Brain microvascular endothelial cell (primary cell): ENCODE data around the gene GZMH.

ENCODE experiments used
- DNase-seq: peaks from one replicate; pipeline ENCODE4 v3.0.0-alpha.2; 2020
- H3K27ac ChIP-seq: fragments of 250-450 bp; sonication (Bioruptor Pico); 2 replicates; pipeline ENCODE4 v1.5.1; 2020; ENCODE audit warnings: mild to moderate bottlenecking, moderate library complexity
- H3K27me3 ChIP-seq: fragments of 250-450 bp; sonication (Bioruptor Pico); replicated peaks from 2 replicates; pipeline ENCODE4 v1.5.1; 2020; ENCODE audit warnings: mild to moderate bottlenecking
- H3K36me3 ChIP-seq: fragments of 250-450 bp; sonication (Bioruptor Pico); replicated peaks from 2 replicates; pipeline ENCODE4 v1.5.1; 2020; ENCODE audit warnings: mild to moderate bottlenecking
- H3K4me3 ChIP-seq: 2 replicates; pipeline ENCODE4 v1.5.1; 2011; ENCODE audit warnings: low read depth, mild to moderate bottlenecking, control low read depth, low read length, moderate library complexity
- CTCF ChIP-seq: IDR thresholded peaks from 2 replicates; pipeline ENCODE4 v1.5.1; 2011; ENCODE audit warnings: low read depth, mild to moderate bottlenecking, moderate library complexity, low read length, control low read depth, inconsistent platforms; ENCODE audit errors: missing control alignments
- in situ Hi-C: cut with HindIII; loops from 2 replicates; pipeline ENCODE4 v1.10.0; 2017; ENCODE audit warnings: low sequenced_read_pairs, low pct_ligation_motif_present

Gene GZMH

DNA sequence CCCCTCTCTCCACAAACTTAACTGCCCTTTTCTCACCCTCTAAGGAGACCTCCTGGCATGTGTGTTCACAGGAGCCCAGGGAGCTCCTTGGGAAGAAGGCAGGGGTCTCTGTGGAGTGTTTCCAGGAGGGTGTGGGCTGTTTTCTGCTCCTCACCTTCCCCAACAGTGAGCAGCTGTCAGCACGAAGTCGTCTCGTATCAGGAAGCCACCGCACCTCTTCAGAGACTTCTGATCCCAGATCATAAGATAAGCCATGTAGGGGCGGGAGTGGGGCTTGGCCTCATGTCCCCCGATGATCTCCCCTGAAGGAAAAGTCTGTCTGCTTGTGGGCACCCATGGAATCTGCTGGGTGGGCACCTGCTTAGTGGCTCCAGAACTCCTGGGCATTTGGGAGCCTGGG, 23.3 kb upstream of the GZMH start:
- in situ Hi-C loops, result no loop called here
- no peaks in the 10 kb centered on the region for H3K36me3 ChIP-seq
- DNase-seq, result no peak
- no peak overlapping the region for H3K27ac ChIP-seq
- H3K27me3 ChIP-seq, result no peaks in the 10 kb centered on the region
- TF ChIP-seq CTCF, result no peak
- no peak overlapping the region for H3K4me3 ChIP-seq

DNA sequence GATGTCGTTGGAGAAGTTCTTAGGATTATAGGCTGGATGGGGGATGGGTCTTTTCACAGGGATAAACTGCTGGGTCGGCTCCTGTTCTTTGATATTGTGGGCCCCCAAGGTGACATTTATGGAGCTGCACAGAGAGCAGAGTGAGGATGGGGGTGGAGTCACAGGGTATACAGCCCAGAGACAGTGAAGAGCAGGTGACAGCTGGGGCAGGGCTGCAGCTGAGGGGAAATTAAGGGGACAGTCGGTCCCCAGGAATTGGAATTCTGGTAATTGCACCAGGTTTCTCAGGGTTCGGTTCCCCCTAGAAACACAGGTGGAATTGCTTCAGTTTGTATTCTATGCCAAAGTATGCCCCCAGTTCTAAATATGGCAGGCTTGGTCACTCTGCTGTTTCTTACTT, 22.9 kb upstream of the GZMH start:
- H3K4me3 ChIP-seq, result no peak overlapping the region
- no peak overlapping the region for H3K27ac ChIP-seq
- no peak for TF ChIP-seq CTCF
- H3K27me3 ChIP-seq, result no peaks in the 10 kb centered on the region
- no peaks in the 10 kb centered on the region for H3K36me3 ChIP-seq
- in situ Hi-C loops, result no loop called here
- no peak for DNase-seq

- H3K27ac ChIP-seq, result no peak overlapping the region
- no peaks in the 10 kb centered on the region for H3K27me3 ChIP-seq
- no peak for TF ChIP-seq CTCF
- no peak overlapping the region for H3K4me3 ChIP-seq
- DNase-seq, result no peak
- in situ Hi-C loops, result no loop called here
- no peaks in the 10 kb centered on the region for H3K36me3 ChIP-seq
Measured at GRCh38 chr14:24631749-24632335, 22.4 kb upstream of the GZMH start.

DNA sequence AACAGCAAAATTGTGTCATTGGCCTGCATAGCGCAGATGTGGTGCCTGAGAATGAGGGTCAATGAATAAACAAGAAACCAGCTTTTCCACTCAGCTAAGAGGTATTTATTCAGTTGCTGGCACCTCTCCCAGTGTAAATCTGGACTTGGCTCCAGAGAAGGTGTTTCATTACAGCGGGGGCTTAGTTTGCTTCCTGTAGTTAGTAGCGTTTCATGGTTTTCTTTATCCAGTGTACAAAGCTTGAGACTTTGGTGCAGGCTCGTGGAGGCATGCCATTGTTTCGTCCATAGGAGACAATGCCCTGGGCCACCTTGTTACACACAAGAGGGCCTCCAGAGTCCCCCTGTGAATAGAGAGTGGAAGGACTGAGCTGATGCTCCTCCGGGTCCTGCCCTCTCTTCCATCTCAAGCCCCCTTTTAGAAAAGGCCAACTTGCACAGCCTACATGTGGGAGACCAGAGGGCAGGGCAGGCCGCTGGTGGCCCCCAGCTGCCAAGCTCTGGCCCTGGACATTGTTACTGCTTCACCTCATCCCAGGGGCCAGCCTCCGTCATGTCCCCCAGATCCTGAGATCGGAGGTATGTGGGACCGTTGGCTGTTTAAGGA, 21.5 kb upstream of the GZMH start:
- in situ Hi-C loops, result no loop called here
- no peak for DNase-seq
- H3K27me3 ChIP-seq, result no peaks in the 10 kb centered on the region

DNA sequence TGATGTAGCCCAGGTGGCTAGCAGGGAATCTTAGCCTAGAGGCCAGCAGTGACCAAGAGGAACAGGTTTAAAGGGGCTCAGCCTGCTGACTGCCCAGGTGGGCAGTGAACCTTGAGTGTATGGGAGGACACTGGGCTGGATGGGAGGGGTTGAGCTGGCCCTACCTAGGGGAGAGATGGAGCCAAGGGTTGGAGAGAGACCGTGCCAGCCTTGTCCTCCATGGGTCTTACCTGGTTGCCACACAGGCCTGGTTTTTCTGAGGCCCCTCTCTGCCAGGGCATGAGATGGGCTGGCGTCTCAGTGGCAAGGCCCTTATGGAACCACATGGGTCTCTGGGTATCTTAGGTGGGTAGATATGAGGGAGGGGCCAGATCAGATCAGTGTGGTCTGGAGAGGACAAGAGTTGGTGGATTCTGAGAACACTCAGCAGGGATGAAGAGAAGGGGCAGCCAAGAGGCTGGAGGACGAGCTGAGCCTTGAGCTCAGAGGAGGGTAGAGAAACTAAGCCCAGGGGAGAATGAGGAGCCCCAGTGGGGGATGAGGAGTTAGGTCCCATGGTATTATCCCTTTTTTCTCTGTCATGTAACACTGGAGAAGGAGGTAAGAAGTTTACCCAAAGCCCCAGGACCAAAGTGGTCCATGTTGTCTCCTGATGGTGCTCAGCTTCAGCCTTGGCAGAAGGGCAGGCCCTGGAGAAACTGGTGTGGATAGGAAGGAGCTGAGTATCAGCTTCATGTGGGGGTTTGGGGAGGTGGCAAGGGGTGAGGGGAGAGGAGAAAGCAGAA, 20.8 kb upstream of the GZMH start:
- Histone ChIP-seq H3K36me3 (no peaks in the 10 kb centered on the region), H3K27ac (no peak overlapping the region), H3K4me3 (no peak overlapping the region), H3K27me3 (no peaks in the 10 kb centered on the region)
- no peak for TF ChIP-seq CTCF
- no peak for DNase-seq
- in situ Hi-C loops, result no loop called here

More for the DNA sequence above, 21.5 kb upstream of the GZMH start:
- no peak overlapping the region for H3K4me3 ChIP-seq
- no peak overlapping the region for H3K27ac ChIP-seq
- TF ChIP-seq CTCF, result no peak
- no peaks in the 10 kb centered on the region for H3K36me3 ChIP-seq
